Measurements from ENCODE around the gene CRTC3.

GRCh38 chr15:90564590-90564989 is 34.9 kb downstream of the CRTC3 start:
- no peak for TF ChIP-seq CTCF (IDR thresholded peaks at IDR 0.05)
- TF ChIP-seq POLR2A (IDR thresholded peaks at IDR 0.05), result no peak

Data from Peyer's patch (tissue), 4 donors.